Uterus (tissue), 4 donors: ENCODE data around the gene TRIM6. TPM values are rescaled to one million over a fixed set of nuclear protein-coding genes. Genes with fewer than 3 reads are reported as not detected.
"Not testable (repeated sequence)": the region's sequence is repeated elsewhere in the genome, so short reads cannot be mapped to it uniquely, and the experiment has no call there.

ENCODE experiments used
- DNase-seq, 2 donors: peaks; one replicate each; pipeline ENCODE4 v3.0.0-alpha.2; 2019 to 2020
- H3K27ac ChIP-seq, 2 donors: fragments of 200-600 bp; sonication (generic); 1 replicate in 1 of 2; 2 replicates in 1 of 2; pipeline ENCODE4 v1.5.1; 2016 to 2018
- H3K27me3 ChIP-seq, 2 donors: fragments of 200-600 bp; sonication (generic); one replicate each; pipeline ENCODE4 v1.5.1; 2018 to 2019; ENCODE audit warnings: control low read depth in 1 of 2
- H3K36me3 ChIP-seq, 2 donors: fragments of 200-600 bp; sonication (generic); one replicate each; pipeline ENCODE4 v1.5.1; 2019; ENCODE audit warnings: control low read depth in 1 of 2
- H3K4me1 ChIP-seq, 2 donors: fragments of 200-600 bp; sonication (generic); one replicate each; pipeline ENCODE4 v1.5.1; 2018 to 2019; ENCODE audit warnings: control low read depth in 1 of 2
- H3K4me3 ChIP-seq, 2 donors: fragments of 200-600 bp; sonication (generic); 1 replicate in 1 of 2; 2 replicates in 1 of 2; pipeline ENCODE4 v1.5.1; 2018 to 2019; ENCODE audit warnings: mild to moderate bottlenecking in 1 of 2
- H3K9me3 ChIP-seq, 2 donors: fragments of 200-600 bp; sonication (generic); one replicate each; pipeline ENCODE4 v1.5.1; 2019; ENCODE audit warnings: control low read depth in 1 of 2
- POLR2A ChIP-seq, 2 donors: fragments of 450-650 bp; IDR thresholded peaks; one replicate each; pipeline ENCODE4 v1.6.1; 2016; ENCODE audit warnings: antibody characterized with exemption in 2 of 2, mild to moderate bottlenecking in 1 of 2, moderate library complexity in 1 of 2
- intact Hi-C: fragments of 100-400 bp; cut with DNase I; formaldehyde crosslinking; loops from one replicate; pipeline ENCODE4 v1.15.1; 2023; ENCODE audit warnings: low total_unique reads
- total RNA-seq, 4 donors: library from RNA; depleted of rRNA in 3 of 4; stranded (reverse); fragments of >200 nt in 3 of 4; gene quantifications; one replicate each; pipeline versions ENCODE4 v1.1.0 to v1.2.4, GENCODE V29; 2014 to 2023
- TF ChIP-seq, protein P1 (sequence below), 4 experiments: fragments of 200-600 bp in 2 of 4; fragments of 450-650 bp in 2 of 4; sonication (generic) in 2 of 4; IDR thresholded peaks; one replicate each; pipeline ENCODE4 v1.5.1; 2016 to 2019; ENCODE audit warnings: antibody characterized with exemption in 4 of 4, mild to moderate bottlenecking in 2 of 4, moderate library complexity in 1 of 4
- donor health status: DM: yes; HTN: yes; CAD: no.

Gene TRIM6
- total RNA-seq, 4 donors from 2014 or later = 4.3 to 11.5 (median 7.2) TPM

DNA sequence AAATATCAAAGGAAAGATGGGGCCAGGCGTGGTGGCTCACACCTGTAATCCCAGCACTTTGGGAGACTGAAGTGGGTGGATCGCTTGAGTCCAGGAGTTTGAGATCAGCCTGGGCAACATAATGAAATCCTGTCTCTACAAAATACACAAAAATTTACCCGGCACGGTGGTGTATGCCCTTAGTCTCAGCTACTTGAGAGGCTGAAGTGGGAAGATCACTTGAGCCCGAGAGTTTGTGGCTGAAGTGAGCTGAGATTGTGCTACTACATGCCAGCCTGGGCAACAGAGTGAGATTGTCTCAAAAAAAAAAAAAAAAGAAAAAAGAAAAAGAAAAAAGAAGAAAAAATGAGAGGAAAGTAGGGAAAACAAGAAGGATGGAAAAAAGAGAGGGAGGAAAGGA, 3.8 kb upstream of the TRIM6 start:
- no peak overlapping the region for H3K27ac ChIP-seq
- DNase-seq = no peak
- intact Hi-C loops = no loop called here

DNA sequence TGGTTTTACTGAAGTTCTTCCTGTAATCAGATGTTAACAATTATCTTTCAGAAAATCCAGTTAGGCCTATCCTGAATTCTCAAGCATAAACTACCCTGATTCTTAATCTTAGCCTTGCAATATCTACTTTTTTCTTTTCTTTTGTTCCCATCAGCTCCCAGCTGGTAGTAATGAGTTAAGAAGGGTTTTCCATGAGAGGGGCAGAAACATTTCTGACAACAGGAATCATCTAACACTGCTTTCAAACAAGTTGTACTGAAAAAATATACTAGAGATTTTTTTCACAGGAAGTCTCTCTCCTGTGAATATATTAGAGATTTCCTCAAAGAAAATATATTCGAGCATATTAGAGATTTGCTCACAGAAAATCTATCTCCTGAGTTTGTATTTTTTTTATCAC, 3.3 kb upstream of the TRIM6 start:
- Histone ChIP-seq H3K27ac (peak overlapping the region in 1 of 2 donors; percentile 20), H3K36me3 (no peaks in the 10 kb centered on the region), H3K9me3 (no peaks in the 10 kb centered on the region), H3K4me1 (peaks cover 0 to 6% of the 10 kb centered on the region in 2 donors), H3K27me3 (no peaks in the 10 kb centered on the region), H3K4me3 (no peak overlapping the region)
- intact Hi-C loops = no loop called here
- TF ChIP-seq POLR2A (IDR thresholded peaks at IDR 0.05) = no peak
- TF ChIP-seq, protein P1, sequence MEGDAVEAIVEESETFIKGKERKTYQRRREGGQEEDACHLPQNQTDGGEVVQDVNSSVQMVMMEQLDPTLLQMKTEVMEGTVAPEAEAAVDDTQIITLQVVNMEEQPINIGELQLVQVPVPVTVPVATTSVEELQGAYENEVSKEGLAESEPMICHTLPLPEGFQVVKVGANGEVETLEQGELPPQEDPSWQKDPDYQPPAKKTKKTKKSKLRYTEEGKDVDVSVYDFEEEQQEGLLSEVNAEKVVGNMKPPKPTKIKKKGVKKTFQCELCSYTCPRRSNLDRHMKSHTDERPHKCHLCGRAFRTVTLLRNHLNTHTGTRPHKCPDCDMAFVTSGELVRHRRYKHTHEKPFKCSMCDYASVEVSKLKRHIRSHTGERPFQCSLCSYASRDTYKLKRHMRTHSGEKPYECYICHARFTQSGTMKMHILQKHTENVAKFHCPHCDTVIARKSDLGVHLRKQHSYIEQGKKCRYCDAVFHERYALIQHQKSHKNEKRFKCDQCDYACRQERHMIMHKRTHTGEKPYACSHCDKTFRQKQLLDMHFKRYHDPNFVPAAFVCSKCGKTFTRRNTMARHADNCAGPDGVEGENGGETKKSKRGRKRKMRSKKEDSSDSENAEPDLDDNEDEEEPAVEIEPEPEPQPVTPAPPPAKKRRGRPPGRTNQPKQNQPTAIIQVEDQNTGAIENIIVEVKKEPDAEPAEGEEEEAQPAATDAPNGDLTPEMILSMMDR (IDR thresholded peaks at IDR 0.05) = no peak
- DNase-seq = no peak

More for the DNA sequence above, 3.8 kb upstream of the TRIM6 start:
- H3K36me3 ChIP-seq = no peaks in the 10 kb centered on the region
- no peak overlapping the region for H3K4me3 ChIP-seq
- H3K4me1 ChIP-seq = peaks cover 0 to 2% of the 10 kb centered on the region in 2 donors
- H3K9me3 ChIP-seq = no peaks in the 10 kb centered on the region
- TF ChIP-seq, protein P1 (IDR thresholded peaks at IDR 0.05) = no peak
- no peak for TF ChIP-seq POLR2A (IDR thresholded peaks at IDR 0.05)
- H3K27me3 ChIP-seq = no peaks in the 10 kb centered on the region

DNA sequence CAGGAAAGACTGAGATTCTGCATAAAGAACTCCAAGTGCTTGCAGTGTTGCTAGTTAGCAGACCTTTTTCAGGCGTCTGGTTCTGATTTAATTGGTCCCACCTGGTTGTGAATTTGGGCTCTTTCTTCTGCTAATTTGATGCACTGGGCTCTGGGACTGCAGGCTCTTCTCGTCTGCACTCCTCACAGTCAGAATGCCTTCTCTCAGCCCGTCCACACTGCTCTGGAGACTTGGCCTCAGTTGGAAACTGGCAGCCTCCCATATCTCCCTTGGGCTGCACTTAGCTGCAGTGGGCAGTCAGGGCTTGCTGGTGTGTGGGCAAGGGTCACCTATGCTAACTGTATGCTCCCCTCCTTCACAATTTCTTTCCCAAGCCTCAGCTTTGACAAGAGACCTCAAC, 1.5 kb downstream of the TRIM6 start:
- TF ChIP-seq POLR2A (IDR thresholded peaks at IDR 0.05) = no peak
- TF ChIP-seq, protein P1 (IDR thresholded peaks at IDR 0.05) = no peak
- no peak overlapping the region for H3K4me3 ChIP-seq
- no peaks in the 10 kb centered on the region for H3K27me3 ChIP-seq
- no peaks in the 10 kb centered on the region for H3K9me3 ChIP-seq
- no peaks in the 10 kb centered on the region for H3K36me3 ChIP-seq
- intact Hi-C loops = no loop called here
- H3K4me1 ChIP-seq = peaks cover 0 to 6% of the 10 kb centered on the region in 2 donors
- H3K27ac ChIP-seq = no peak overlapping the region
- no peak for DNase-seq

DNA sequence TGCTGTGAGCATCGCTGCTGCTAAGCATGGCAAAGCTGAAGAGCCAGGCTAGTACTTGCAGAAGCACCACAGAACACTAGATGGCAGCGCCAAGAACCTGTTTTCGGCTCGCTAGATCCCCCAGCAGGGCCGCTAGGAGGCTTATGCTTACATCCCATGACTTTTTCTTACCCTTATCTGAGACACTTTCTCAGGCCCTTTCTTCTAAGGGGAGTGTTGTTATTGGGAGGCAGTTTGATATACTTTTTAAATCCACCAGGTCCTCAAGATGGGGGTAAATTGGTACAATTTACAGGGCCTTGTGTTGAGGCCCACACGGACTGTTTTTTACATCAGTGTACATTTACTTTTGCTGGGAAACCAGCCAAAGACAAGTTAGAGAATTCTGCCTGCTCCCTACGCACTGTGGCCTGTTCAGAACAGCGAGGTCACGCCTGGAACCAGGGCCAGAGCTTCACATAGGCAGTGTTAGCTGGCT, 4.0 kb downstream of the TRIM6 start:
- Histone ChIP-seq H3K36me3 (no peaks in the 10 kb centered on the region), H3K27ac (peak overlapping the region; percentile 14 to 43), H3K27me3 (no peaks in the 10 kb centered on the region), H3K9me3 (no peaks in the 10 kb centered on the region), H3K4me3 (no peak overlapping the region), H3K4me1 (peaks cover 0 to 6% of the 10 kb centered on the region in 2 donors)
- no peak for TF ChIP-seq POLR2A (IDR thresholded peaks at IDR 0.05)
- TF ChIP-seq, protein P1 (IDR thresholded peaks at IDR 0.05) = peak; percentile 50 to 65 (median 54)
- intact Hi-C loops = no loop called here
- peak; percentile 56 to 62 for DNase-seq

DNA sequence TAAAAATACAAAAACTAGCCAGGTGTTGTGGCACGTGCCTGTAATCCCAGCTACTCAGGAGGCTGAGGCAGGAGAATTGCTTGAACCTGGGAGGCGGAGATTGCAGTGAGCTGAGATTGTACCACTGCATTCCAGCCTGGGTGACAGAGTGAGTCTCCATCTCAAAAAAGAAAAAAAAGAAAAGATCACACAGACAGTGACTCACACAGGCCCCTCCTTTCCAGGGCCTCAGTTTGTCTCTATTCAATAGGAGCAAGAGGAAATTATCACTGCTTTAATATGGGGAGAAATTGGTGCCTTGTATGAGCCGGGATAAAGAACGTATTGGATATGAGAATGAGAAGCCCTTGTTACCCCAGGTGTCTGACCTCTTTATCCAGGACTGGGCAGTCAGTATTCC, 6.4 kb downstream of the TRIM6 start:
- H3K36me3 ChIP-seq, H3K4me1 ChIP-seq, H3K4me3 ChIP-seq, intact Hi-C loops, H3K9me3 ChIP-seq, DNase-seq, H3K27ac ChIP-seq, H3K27me3 ChIP-seq: not testable (repeated sequence)

DNA sequence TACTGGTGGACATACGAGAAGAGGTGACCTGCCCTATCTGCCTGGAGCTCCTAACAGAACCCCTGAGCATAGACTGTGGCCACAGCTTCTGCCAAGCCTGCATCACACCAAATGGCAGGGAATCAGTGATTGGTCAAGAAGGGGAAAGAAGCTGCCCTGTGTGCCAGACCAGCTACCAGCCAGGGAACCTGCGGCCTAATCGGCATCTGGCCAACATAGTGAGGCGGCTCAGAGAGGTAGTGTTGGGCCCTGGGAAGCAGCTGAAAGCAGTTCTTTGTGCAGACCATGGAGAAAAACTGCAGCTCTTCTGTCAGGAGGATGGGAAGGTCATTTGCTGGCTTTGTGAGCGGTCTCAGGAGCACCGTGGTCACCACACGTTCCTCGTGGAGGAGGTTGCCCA, 6.9 kb downstream of the TRIM6 start:
- TF ChIP-seq POLR2A (IDR thresholded peaks at IDR 0.05) = no peak
- TF ChIP-seq, protein P1 (IDR thresholded peaks at IDR 0.05) = no peak
- intact Hi-C loops = no loop called here
- DNase-seq = no peak
- Histone ChIP-seq H3K36me3 (no peaks in the 10 kb centered on the region), H3K4me3 (no peak overlapping the region), H3K9me3 (no peaks in the 10 kb centered on the region), H3K27me3 (no peaks in the 10 kb centered on the region), H3K27ac (no peak overlapping the region), H3K4me1 (no peaks in the 10 kb centered on the region)
